ENCODE measurements around the gene TPO. TPM values are rescaled to one million over a fixed set of nuclear protein-coding genes. Genes with fewer than 3 reads are reported as not detected.

The TPO gene
- total RNA-seq, 1 experiment from 2014 or later = not detected

- H3K4me1 Mint-ChIP-seq = no peaks in the 10 kb centered on the region; a peak in 1 of 4 replicates
- Histone ChIP-seq H2BK20ac (ENCODE audit: low read depth, low read length, poor library complexity, severe bottlenecking) (no peak overlapping the region), H2BK15ac (ENCODE audit: low read depth, low read length) (no peak overlapping the region), H3K4me2 (ENCODE audit: insufficient read depth, insufficient read length, low read length) (no peak overlapping the region), H4K91ac (ENCODE audit: insufficient read length, low read depth, low read length) (no peak overlapping the region), H4K20me1 (ENCODE audit: control insufficient read depth, insufficient read depth, insufficient read length) (no peaks in the 10 kb centered on the region), H4K5ac (ENCODE audit: insufficient read length, low read depth, low read length) (no peak overlapping the region), H3K27ac (ENCODE audit: insufficient read length, low read depth, low read length) (no peak overlapping the region), H3K18ac (ENCODE audit: insufficient read length, low read depth, low read length) (no peak overlapping the region), H3K4ac (ENCODE audit: low read depth, low read length) (no peak overlapping the region), H3K14ac (ENCODE audit: insufficient read depth, low read length) (no peak overlapping the region), H3K4me1 (ENCODE audit: insufficient read depth, low read length) (no peaks in the 10 kb centered on the region), H2AK5ac (ENCODE audit: insufficient read length, low read length) (no peak overlapping the region), H3K79me2 (ENCODE audit: insufficient read depth, low read length) (no peaks in the 10 kb centered on the region), H3K56ac (ENCODE audit: insufficient read length, low read depth, low read length) (no peak overlapping the region), H3K9ac (ENCODE audit: extremely low read depth, insufficient read length, low read length) (no peak overlapping the region), H3K27me3 (ENCODE audit: insufficient read depth, low read length) (no peaks in the 10 kb centered on the region), H2BK12ac (ENCODE audit: insufficient read length, low read depth, low read length) (no peak overlapping the region), H2BK120ac (ENCODE audit: low read depth, low read length, poor library complexity, severe bottlenecking) (no peak overlapping the region), H3T11ph (ENCODE audit: low read length) (no peak overlapping the region), H3K23ac (ENCODE audit: insufficient read length, low read depth, low read length) (no peak overlapping the region), H2BK5ac (ENCODE audit: insufficient read length, low read length) (no peak overlapping the region), H3K23me2 (ENCODE audit: insufficient read length, low read depth, low read length, poor library complexity, severe bottlenecking) (no peaks in the 10 kb centered on the region), H3K79me1 (ENCODE audit: insufficient read depth, low read depth, low read length, poor library complexity, severe bottlenecking) (no peaks in the 10 kb centered on the region), H3K9me3 (ENCODE audit: control insufficient read depth, low read depth, low read length) (no peaks in the 10 kb centered on the region), H2AFZ (ENCODE audit: low read length) (no peak overlapping the region), H4K8ac (replicated peaks; ENCODE audit: insufficient read length, low read depth, low read length) (no peak overlapping the region)
- H3K27ac Mint-ChIP-seq = no peak overlapping the region
- DNase-seq = no peak
- peaks cover 38% of the 10 kb centered on the region for H3K27me3 Mint-ChIP-seq (ENCODE audit: low read depth)
- no peak overlapping the region for H3K4me3 Mint-ChIP-seq
- H3K36me3 Mint-ChIP-seq (ENCODE audit: insufficient read depth in 1 of 3, low read depth in 3 of 3) = no peaks in the 10 kb centered on the region
- TF ChIP-seq, protein P1, sequence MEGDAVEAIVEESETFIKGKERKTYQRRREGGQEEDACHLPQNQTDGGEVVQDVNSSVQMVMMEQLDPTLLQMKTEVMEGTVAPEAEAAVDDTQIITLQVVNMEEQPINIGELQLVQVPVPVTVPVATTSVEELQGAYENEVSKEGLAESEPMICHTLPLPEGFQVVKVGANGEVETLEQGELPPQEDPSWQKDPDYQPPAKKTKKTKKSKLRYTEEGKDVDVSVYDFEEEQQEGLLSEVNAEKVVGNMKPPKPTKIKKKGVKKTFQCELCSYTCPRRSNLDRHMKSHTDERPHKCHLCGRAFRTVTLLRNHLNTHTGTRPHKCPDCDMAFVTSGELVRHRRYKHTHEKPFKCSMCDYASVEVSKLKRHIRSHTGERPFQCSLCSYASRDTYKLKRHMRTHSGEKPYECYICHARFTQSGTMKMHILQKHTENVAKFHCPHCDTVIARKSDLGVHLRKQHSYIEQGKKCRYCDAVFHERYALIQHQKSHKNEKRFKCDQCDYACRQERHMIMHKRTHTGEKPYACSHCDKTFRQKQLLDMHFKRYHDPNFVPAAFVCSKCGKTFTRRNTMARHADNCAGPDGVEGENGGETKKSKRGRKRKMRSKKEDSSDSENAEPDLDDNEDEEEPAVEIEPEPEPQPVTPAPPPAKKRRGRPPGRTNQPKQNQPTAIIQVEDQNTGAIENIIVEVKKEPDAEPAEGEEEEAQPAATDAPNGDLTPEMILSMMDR (conservative IDR thresholded peaks at IDR 0.05) = no peak
- WGBS (ENCODE audit: extremely low coverage, insufficient read length, low lambda C conversion rate) = no CpG with 5 or more reads among the region's 26 CpGs
- peaks cover 4 to 14% of the 10 kb centered on the region in 2 experiments; a peak in 4 of 5 replicates for H3K9me3 Mint-ChIP-seq
Measured at GRCh38 chr2:1422716-1423285, 9.5 kb downstream of the TPO start.

Data from H9 (cell line).